Activated naive CD4-positive, alpha-beta T cell treated with anti-CD3 and anti-CD28 coated beads, Interleukin-2, amount 10 ng/mL, durations not matched to agents 7 days and 5 days (primary cell): ENCODE measurements around the gene ACTR3.

Experiments used
- CTCF ChIA-PET: fragments of 350-600 bp; sonication (Branson Sonifier 250); formaldehyde crosslinking; loops from one replicate; lab custom pipeline; 2021; ENCODE audit warnings: antibody characterized with exemption; lab: Charles Lee
- DNase-seq: peaks from one replicate; pipeline ENCODE4 v3.0.0-alpha.2; 2020
- H3K27ac Mint-ChIP-seq: one replicate; pipeline ENCODE4 v1.8.0; 2021; ENCODE audit warnings: mild to moderate bottlenecking, moderate library complexity, mixed read lengths
- H3K27me3 Mint-ChIP-seq: one replicate; pipeline ENCODE4 v1.8.0; 2021; ENCODE audit warnings: mild to moderate bottlenecking, mixed read lengths
- H3K36me3 Mint-ChIP-seq: one replicate; pipeline ENCODE4 v1.8.0; 2021; ENCODE audit warnings: mixed read lengths
- H3K4me1 Mint-ChIP-seq: one replicate; pipeline ENCODE4 v1.8.0; 2021; ENCODE audit warnings: mixed read lengths
- H3K4me3 Mint-ChIP-seq: one replicate; pipeline ENCODE4 v1.8.0; 2021; ENCODE audit warnings: mild to moderate bottlenecking, moderate library complexity, mixed read lengths
- H3K9me3 Mint-ChIP-seq: one replicate; pipeline ENCODE4 v1.8.0; 2021; ENCODE audit warnings: mixed read lengths

The ACTR3 gene

GRCh38 chr2:113996671-113997594 lies 107.0 kb downstream of the ACTR3 start:
- no peaks in the 10 kb centered on the region for H3K36me3 Mint-ChIP-seq
- DNase-seq = no peak
- no peak overlapping the region for H3K27ac Mint-ChIP-seq
- H3K9me3 Mint-ChIP-seq = no peaks in the 10 kb centered on the region
- H3K4me3 Mint-ChIP-seq = no peak overlapping the region
- H3K4me1 Mint-ChIP-seq = no peaks in the 10 kb centered on the region
- H3K27me3 Mint-ChIP-seq = peaks cover 4% of the 10 kb centered on the region
- CTCF ChIA-PET = no interaction called here

- H3K27me3 Mint-ChIP-seq = peaks cover 4% of the 10 kb centered on the region
- peaks cover 1% of the 10 kb centered on the region for H3K9me3 Mint-ChIP-seq
- H3K4me1 Mint-ChIP-seq = no peaks in the 10 kb centered on the region
- no peaks in the 10 kb centered on the region for H3K36me3 Mint-ChIP-seq
- H3K27ac Mint-ChIP-seq = no peak overlapping the region
- CTCF ChIA-PET = no interaction called here
- DNase-seq = no peak
- no peak overlapping the region for H3K4me3 Mint-ChIP-seq
These were observed 111.3 kb downstream of the ACTR3 start for GRCh38 chr2:114001152-114001551.

- DNase-seq = no peak
- no peaks in the 10 kb centered on the region for H3K4me1 Mint-ChIP-seq
- H3K27ac Mint-ChIP-seq = no peak overlapping the region
- no peaks in the 10 kb centered on the region for H3K27me3 Mint-ChIP-seq
- CTCF ChIA-PET = no interaction called here
- H3K36me3 Mint-ChIP-seq = no peaks in the 10 kb centered on the region
- peaks cover 1% of the 10 kb centered on the region for H3K9me3 Mint-ChIP-seq
- H3K4me3 Mint-ChIP-seq = no peak overlapping the region
These were observed 112.0 kb downstream of the ACTR3 start for GRCh38 chr2:114001937-114002336.

- Mint-ChIP-seq H3K27me3 (peaks cover 3% of the 10 kb centered on the region), H3K4me1 (no peaks in the 10 kb centered on the region), H3K27ac (no peak overlapping the region), H3K4me3 (no peak overlapping the region), H3K9me3 (peaks cover 1% of the 10 kb centered on the region), H3K36me3 (no peaks in the 10 kb centered on the region)
- no peak for DNase-seq
- CTCF ChIA-PET = no interaction called here
These were observed 115.4 kb downstream of the ACTR3 start for GRCh38 chr2:114005110-114005783.

GRCh38 chr2:114006460-114006859 lies 116.6 kb downstream of the ACTR3 start:
- Mint-ChIP-seq H3K4me1 (no peaks in the 10 kb centered on the region), H3K27ac (no peak overlapping the region), H3K9me3 (peaks cover 1% of the 10 kb centered on the region), H3K4me3 (no peak overlapping the region), H3K27me3 (peaks cover 11% of the 10 kb centered on the region), H3K36me3 (no peaks in the 10 kb centered on the region)
- no peak for DNase-seq
- CTCF ChIA-PET = no interaction called here

GRCh38 chr2:114007436-114007835 lies 117.5 kb downstream of the ACTR3 start:
- Mint-ChIP-seq H3K27me3 (peaks cover 18% of the 10 kb centered on the region), H3K4me1 (no peaks in the 10 kb centered on the region), H3K36me3 (no peaks in the 10 kb centered on the region), H3K9me3 (peaks cover 1% of the 10 kb centered on the region), H3K27ac (no peak overlapping the region), H3K4me3 (no peak overlapping the region)
- CTCF ChIA-PET = no interaction called here
- DNase-seq = no peak

- no peak for DNase-seq
- Mint-ChIP-seq H3K36me3 (no peaks in the 10 kb centered on the region), H3K27ac (no peak overlapping the region), H3K27me3 (peaks cover 20% of the 10 kb centered on the region), H3K4me1 (no peaks in the 10 kb centered on the region), H3K4me3 (no peak overlapping the region), H3K9me3 (peaks cover 1% of the 10 kb centered on the region)
- CTCF ChIA-PET = no interaction called here
These were observed 118.8 kb downstream of the ACTR3 start for GRCh38 chr2:114008720-114009119.

GRCh38 chr2:114009205-114009944 lies 119.5 kb downstream of the ACTR3 start:
- Mint-ChIP-seq H3K4me3 (no peak overlapping the region), H3K9me3 (no peaks in the 10 kb centered on the region), H3K27ac (no peak overlapping the region), H3K36me3 (no peaks in the 10 kb centered on the region), H3K4me1 (no peaks in the 10 kb centered on the region), H3K27me3 (peaks cover 20% of the 10 kb centered on the region)
- DNase-seq = no peak
- CTCF ChIA-PET = no interaction called here

- DNase-seq = no peak
These were observed 120.1 kb downstream of the ACTR3 start for GRCh38 chr2:114010001-114010400.

GRCh38 chr2:114011713-114012112 lies 121.8 kb downstream of the ACTR3 start:
- no peak overlapping the region for H3K4me3 Mint-ChIP-seq
- no peak overlapping the region for H3K27ac Mint-ChIP-seq
- H3K9me3 Mint-ChIP-seq = no peaks in the 10 kb centered on the region
- DNase-seq = no peak
- CTCF ChIA-PET = no interaction called here
- H3K27me3 Mint-ChIP-seq = peaks cover 20% of the 10 kb centered on the region
- H3K36me3 Mint-ChIP-seq = no peaks in the 10 kb centered on the region
- H3K4me1 Mint-ChIP-seq = no peaks in the 10 kb centered on the region

More at GRCh38 chr2:114010001-114010400, 120.1 kb downstream of the ACTR3 start:
- no peak overlapping the region for H3K4me3 Mint-ChIP-seq
- no peak overlapping the region for H3K27ac Mint-ChIP-seq
- CTCF ChIA-PET = no interaction called here
- H3K27me3 Mint-ChIP-seq = peaks cover 20% of the 10 kb centered on the region
- no peaks in the 10 kb centered on the region for H3K9me3 Mint-ChIP-seq
- no peaks in the 10 kb centered on the region for H3K36me3 Mint-ChIP-seq
- H3K4me1 Mint-ChIP-seq = no peaks in the 10 kb centered on the region
